AG09309 (cell line): ENCODE results near the gene IL10RB.

ENCODE experiments used
- DNase-seq: peaks from one replicate; pipeline ENCODE4 v3.0.0-alpha.2; 2010; ENCODE audit warnings: low read depth
- H3K4me3 ChIP-seq: 2 replicates; pipeline ENCODE4 v1.5.1; 2011; ENCODE audit warnings: mild to moderate bottlenecking, low read depth, low read length, moderate library complexity; ENCODE audit not compliant: control insufficient read depth
- CTCF ChIP-seq: IDR thresholded peaks from 2 replicates; pipeline ENCODE4 v1.5.1; 2011; ENCODE audit warnings: mild to moderate bottlenecking, low read depth, low read length, inconsistent platforms; ENCODE audit not compliant: insufficient read depth, control insufficient read depth; ENCODE audit errors: missing control alignments

Gene IL10RB

DNA sequence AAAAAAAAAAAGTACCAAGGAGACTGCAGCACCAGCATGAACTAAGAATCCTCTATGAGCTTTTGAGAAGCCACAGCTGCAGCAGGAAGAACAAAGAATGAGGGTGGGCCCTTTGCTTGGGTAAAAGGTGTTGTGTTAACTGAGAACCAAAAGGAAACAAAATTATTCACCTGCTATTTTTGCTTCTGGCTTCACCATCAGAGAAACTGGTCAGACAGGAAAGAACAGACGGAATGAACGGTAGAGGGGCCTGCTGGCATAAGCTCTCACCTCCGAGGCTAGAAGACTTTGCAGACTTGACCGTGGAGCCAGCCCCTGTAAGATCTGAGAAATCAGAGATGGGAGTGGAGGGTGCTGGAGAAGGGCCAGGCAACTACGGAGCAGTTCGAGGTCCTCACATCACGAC is 27.6 kb downstream of the IL10RB start:
- TF ChIP-seq CTCF = no peak
- DNase-seq = no peak
- H3K4me3 ChIP-seq = no peak overlapping the region

DNA sequence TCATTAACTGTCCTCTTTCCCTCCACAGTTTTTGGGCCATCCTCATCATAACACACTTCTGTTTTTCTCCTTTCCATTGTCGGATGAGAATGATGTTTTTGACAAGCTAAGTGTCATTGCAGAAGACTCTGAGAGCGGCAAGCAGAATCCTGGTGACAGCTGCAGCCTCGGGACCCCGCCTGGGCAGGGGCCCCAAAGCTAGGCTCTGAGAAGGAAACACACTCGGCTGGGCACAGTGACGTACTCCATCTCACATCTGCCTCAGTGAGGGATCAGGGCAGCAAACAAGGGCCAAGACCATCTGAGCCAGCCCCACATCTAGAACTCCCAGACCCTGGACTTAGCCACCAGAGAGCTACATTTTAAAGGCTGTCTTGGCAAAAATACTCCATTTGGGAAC is 30.0 kb downstream of the IL10RB start:
- H3K4me3 ChIP-seq = no peak overlapping the region
- DNase-seq = no peak
- no peak for TF ChIP-seq CTCF

DNA sequence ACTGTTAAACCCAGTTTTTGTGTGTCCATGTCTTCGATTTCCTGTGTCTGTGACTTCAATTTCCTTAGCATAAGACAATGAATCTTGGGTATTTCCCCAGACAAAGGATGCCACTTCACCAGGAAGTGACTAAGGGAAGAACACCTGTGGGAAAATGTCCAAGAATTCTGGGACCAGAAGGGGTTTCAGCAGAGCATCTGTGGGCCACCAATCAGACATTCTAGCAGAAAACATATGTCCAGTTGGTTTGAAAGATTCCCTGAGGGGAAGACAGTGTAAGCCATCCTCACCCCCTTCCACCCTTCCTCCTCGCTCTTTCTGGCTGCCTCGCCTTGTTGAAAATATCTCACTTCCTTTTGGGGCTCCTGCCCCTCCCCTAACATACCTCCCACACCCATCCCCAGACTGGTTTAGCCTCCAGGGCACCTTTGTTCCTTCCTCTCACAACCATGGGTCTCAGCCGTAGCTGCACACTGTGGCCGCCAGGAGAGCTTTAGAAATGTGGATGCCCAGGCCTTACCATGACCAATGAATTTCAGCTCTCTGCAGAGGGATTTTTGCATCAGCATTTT is 33.1 kb downstream of the IL10RB start:
- TF ChIP-seq CTCF = no peak
- DNase-seq = no peak
- no peak overlapping the region for H3K4me3 ChIP-seq

GRCh38 chr21:33300701-33301631 is 34.8 kb downstream of the IL10RB start:
- DNase-seq = no peak
- no peak for TF ChIP-seq CTCF

GRCh38 chr21:33301632-33302002 is 35.5 kb downstream of the IL10RB start:
- H3K4me3 ChIP-seq = no peak overlapping the region
- no peak for TF ChIP-seq CTCF
- DNase-seq = no peak

More at GRCh38 chr21:33300701-33301631, 34.8 kb downstream of the IL10RB start:
- H3K4me3 ChIP-seq = no peak overlapping the region

GRCh38 chr21:33302055-33302454 is 35.9 kb downstream of the IL10RB start:
- no peak for DNase-seq
- TF ChIP-seq CTCF = no peak
- H3K4me3 ChIP-seq = no peak overlapping the region

DNA sequence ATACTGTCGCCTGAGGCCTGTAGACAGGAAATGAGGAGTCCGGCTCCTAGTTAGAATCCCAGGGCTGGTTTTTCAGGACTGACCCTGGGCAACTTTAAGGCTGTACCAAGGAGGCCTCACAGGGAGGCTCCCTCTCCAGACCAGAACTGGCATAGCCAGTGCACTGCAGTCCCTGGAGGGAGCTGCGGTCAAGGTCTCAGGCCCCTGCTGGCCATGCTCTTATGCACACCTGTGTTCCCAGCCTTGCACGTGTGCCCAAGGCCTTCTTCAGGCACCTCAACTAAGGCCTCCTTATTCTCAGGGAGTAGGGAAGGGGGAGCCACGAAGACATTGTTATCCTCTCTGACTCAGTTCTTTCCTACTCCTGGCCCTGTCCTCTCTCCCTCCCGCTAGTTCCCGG is 36.6 kb downstream of the IL10RB start:
- DNase-seq = no peak
- no peak overlapping the region for H3K4me3 ChIP-seq
- TF ChIP-seq CTCF = no peak
